Purkinje cell (primary cell): Measurements from ENCODE around the gene ZMYND11. TPM values are rescaled to one million over a fixed set of nuclear protein-coding genes. Genes with fewer than 3 reads are reported as not detected.

Source experiments
- polyA plus RNA-seq: library from polyadenylated mRNA; unstranded; fragments of >200 nt; fragmentation: Nextera tagmentation; gene quantifications from 2 replicates; pipeline ENCODE4 v1.2.1, GENCODE V29; 2014

ZMYND11 gene
- polyA plus RNA-seq: 24.6 and 33.2 TPM in 2 replicates

GRCh38 chr10:135132-135600 is at the start of gene ZMYND11:
TSS of gene ZMYND11 (plus strand) at chr10:135455. CDS start at chr10:180013, 44,558 bp downstream.

Other genes starting within 250 kb of the ZMYND11 start
- not detected in 2 replicates for gene TUBB8, start 86.2 kb upstream of the ZMYND11 start, polyA plus RNA-seq